ENCODE data around the gene KCNJ2. TPM values are rescaled to one million over a fixed set of nuclear protein-coding genes. Genes with fewer than 3 reads are reported as not detected.

The KCNJ2 gene
- total RNA-seq, 1 experiment from 2014 or later: 1.5 TPM

DNA sequence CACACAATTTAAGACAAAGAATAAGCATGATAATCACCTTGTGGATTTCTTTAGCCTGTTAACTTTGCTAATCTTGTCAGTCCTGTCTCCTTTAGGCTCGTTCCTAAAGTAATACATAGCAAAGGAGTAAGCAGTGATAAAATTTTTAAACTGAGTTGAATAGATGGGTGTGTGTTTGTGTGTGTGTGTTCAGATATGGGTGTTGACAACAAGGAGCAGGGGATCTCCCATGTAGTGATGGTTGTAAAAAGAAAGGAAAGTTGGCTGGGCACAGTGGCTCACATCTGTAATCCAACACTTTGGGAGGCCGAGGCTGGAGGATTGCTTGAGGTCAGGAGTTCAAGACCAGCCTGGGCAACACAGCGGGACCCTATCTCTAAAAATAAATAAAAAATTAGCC, 44.6 kb upstream of the KCNJ2 start:
- no peak for ATAC-seq
- H3K27ac ChIP-seq (ENCODE audit: low read length): no peak overlapping the region
- no peak overlapping the region for H3K4me3 ChIP-seq (ENCODE audit: low read depth in 2 of 2, low read length in 2 of 2)
- no peaks in the 10 kb centered on the region for H3K9me3 ChIP-seq (ENCODE audit: control insufficient read depth, insufficient read depth, low read depth, low read length)
- ChIA-PET CTCF (no interaction called here), POLR2A (no interaction called here)
- TF ChIP-seq SIN3A (IDR thresholded peaks at IDR 0.05; ENCODE audit: borderline replicate concordance, insufficient read depth, low read depth, low read length) (no peak), REST (IDR thresholded peaks at IDR 0.05; ENCODE audit: insufficient read depth in 1 of 2, low read depth in 2 of 2, low read length in 1 of 2) (no peak), POLR2AphosphoS5 (IDR thresholded peaks at IDR 0.05; ENCODE audit: low read depth, low read length) (no peak), TCF7L2 (IDR thresholded peaks at IDR 0.05; ENCODE audit: low read depth, low read length) (no peak)
- TF ChIP-seq, protein P1, sequence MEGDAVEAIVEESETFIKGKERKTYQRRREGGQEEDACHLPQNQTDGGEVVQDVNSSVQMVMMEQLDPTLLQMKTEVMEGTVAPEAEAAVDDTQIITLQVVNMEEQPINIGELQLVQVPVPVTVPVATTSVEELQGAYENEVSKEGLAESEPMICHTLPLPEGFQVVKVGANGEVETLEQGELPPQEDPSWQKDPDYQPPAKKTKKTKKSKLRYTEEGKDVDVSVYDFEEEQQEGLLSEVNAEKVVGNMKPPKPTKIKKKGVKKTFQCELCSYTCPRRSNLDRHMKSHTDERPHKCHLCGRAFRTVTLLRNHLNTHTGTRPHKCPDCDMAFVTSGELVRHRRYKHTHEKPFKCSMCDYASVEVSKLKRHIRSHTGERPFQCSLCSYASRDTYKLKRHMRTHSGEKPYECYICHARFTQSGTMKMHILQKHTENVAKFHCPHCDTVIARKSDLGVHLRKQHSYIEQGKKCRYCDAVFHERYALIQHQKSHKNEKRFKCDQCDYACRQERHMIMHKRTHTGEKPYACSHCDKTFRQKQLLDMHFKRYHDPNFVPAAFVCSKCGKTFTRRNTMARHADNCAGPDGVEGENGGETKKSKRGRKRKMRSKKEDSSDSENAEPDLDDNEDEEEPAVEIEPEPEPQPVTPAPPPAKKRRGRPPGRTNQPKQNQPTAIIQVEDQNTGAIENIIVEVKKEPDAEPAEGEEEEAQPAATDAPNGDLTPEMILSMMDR (IDR thresholded peaks at IDR 0.05): no peak
- no TSS peak for BruUV-seq (replicated peaks)
- intact Hi-C loops (cut with micrococcal nuclease; ENCODE audit: unreplicated experiment) (no loop called here), in situ Hi-C loops (cut with HindIII; ENCODE audit: low pct_unique_long_range_greater_than_20kb, low sequenced_read_pairs) (no loop called here)
- H3K36me3 ChIP-seq (ENCODE audit: control insufficient read depth, insufficient read depth, low read length): no peaks in the 10 kb centered on the region
- H3K4me1 ChIP-seq (ENCODE audit: control insufficient read depth, insufficient read depth, low read length): no peaks in the 10 kb centered on the region
- no peak for DNase-seq (ENCODE audit: low read depth, low spot score)
- H3K27me3 ChIP-seq (ENCODE audit: control insufficient read depth, insufficient read depth, low read length): no peaks in the 10 kb centered on the region

- no peaks in the 10 kb centered on the region for H3K27me3 ChIP-seq (ENCODE audit: control insufficient read depth, insufficient read depth, low read length)
- H3K36me3 ChIP-seq (ENCODE audit: control insufficient read depth, insufficient read depth, low read length): no peaks in the 10 kb centered on the region
- no peak overlapping the region for H3K4me3 ChIP-seq (ENCODE audit: low read depth in 2 of 2, low read length in 2 of 2)
- no peaks in the 10 kb centered on the region for H3K9me3 ChIP-seq (ENCODE audit: control insufficient read depth, insufficient read depth, low read depth, low read length)
- no peaks in the 10 kb centered on the region for H3K4me1 ChIP-seq (ENCODE audit: control insufficient read depth, insufficient read depth, low read length)
- ChIA-PET POLR2A (interaction anchor here (0.5 kb wide), 1 partner anchor 1666 kb away, joined by 3 read pairs; no protein-coding TSS in a partner anchor), CTCF (no interaction called here)
- no TSS peak for BruUV-seq (replicated peaks)
- DNase-seq (ENCODE audit: low read depth, low spot score) (no peak), ATAC-seq (no peak)
- in situ Hi-C loops (cut with HindIII; ENCODE audit: low pct_unique_long_range_greater_than_20kb, low sequenced_read_pairs): no loop called here
- TF ChIP-seq SIN3A (IDR thresholded peaks at IDR 0.05; ENCODE audit: borderline replicate concordance, insufficient read depth, low read depth, low read length) (no peak), REST (IDR thresholded peaks at IDR 0.05; ENCODE audit: insufficient read depth in 1 of 2, low read depth in 2 of 2, low read length in 1 of 2) (no peak), TCF7L2 (IDR thresholded peaks at IDR 0.05; ENCODE audit: low read depth, low read length) (no peak), POLR2AphosphoS5 (IDR thresholded peaks at IDR 0.05; ENCODE audit: low read depth, low read length) (no peak)
- TF ChIP-seq, protein P1 (IDR thresholded peaks at IDR 0.05): no peak
- intact Hi-C loops (cut with micrococcal nuclease; ENCODE audit: unreplicated experiment): no loop called here
- H3K27ac ChIP-seq (ENCODE audit: low read length): no peak overlapping the region
Observed at GRCh38 chr17:70127221-70127873, 42.0 kb upstream of the KCNJ2 start.
